ENCODE results near the gene ADAM11.
A peak's percentile ranks its signal among the peaks of the same experiment; 100 is the strongest.

The ADAM11 gene

GRCh38 chr17:44757045-44757917 lies 1.5 kb upstream of the ADAM11 start:
- no peak for DNase-seq (ENCODE audit: low read depth in 2 of 3, low spot score in 1 of 3)

GRCh38 chr17:44757918-44758413 lies 822 bp upstream of the ADAM11 start:
- no peak for DNase-seq (ENCODE audit: low read depth in 2 of 3, low spot score in 1 of 3)

- no peak for DNase-seq (ENCODE audit: low read depth in 2 of 3, low spot score in 1 of 3)
Observed at GRCh38 chr17:44759086-44759915, 513 bp downstream of the ADAM11 start.

- DNase-seq (ENCODE audit: low read depth in 2 of 3, low spot score in 1 of 3): no peak
Observed at GRCh38 chr17:44759916-44760243, 1.1 kb downstream of the ADAM11 start.

- DNase-seq (ENCODE audit: low read depth in 2 of 3, low spot score in 1 of 3): no peak
Observed at GRCh38 chr17:44760474-44761308, 1.9 kb downstream of the ADAM11 start.

GRCh38 chr17:44761932-44762810 lies 3.4 kb downstream of the ADAM11 start:
- no peak for DNase-seq (ENCODE audit: low read depth in 2 of 3, low spot score in 1 of 3)

GRCh38 chr17:44763170-44763569 lies 4.4 kb downstream of the ADAM11 start:
- no peak for DNase-seq (ENCODE audit: low read depth in 2 of 3, low spot score in 1 of 3)

GRCh38 chr17:44765965-44766364 lies 7.2 kb downstream of the ADAM11 start:
- no peak for DNase-seq (ENCODE audit: low read depth in 2 of 3, low spot score in 1 of 3)

GRCh38 chr17:44766409-44767038 lies 7.7 kb downstream of the ADAM11 start:
- DNase-seq (ENCODE audit: low read depth in 2 of 3, low spot score in 1 of 3): no peak

GRCh38 chr17:44767493-44767892 lies 8.7 kb downstream of the ADAM11 start:
- no peak for DNase-seq (ENCODE audit: low read depth in 2 of 3, low spot score in 1 of 3)

GRCh38 chr17:44768505-44769142 lies 9.8 kb downstream of the ADAM11 start:
- DNase-seq (ENCODE audit: low read depth in 2 of 3, low spot score in 1 of 3): no peak

GRCh38 chr17:44769230-44769629 lies 10.4 kb downstream of the ADAM11 start:
- DNase-seq (ENCODE audit: low read depth in 2 of 3, low spot score in 1 of 3): no peak

- no peak for DNase-seq (ENCODE audit: low read depth in 2 of 3, low spot score in 1 of 3)
Observed at GRCh38 chr17:44769647-44770084, 10.9 kb downstream of the ADAM11 start.

- no peak for DNase-seq (ENCODE audit: low read depth in 2 of 3, low spot score in 1 of 3)
Observed at GRCh38 chr17:44770166-44770925, 11.6 kb downstream of the ADAM11 start.

GRCh38 chr17:44772308-44773045 lies 13.7 kb downstream of the ADAM11 start:
- DNase-seq (ENCODE audit: low read depth in 2 of 3, low spot score in 1 of 3): no peak

- DNase-seq (ENCODE audit: low read depth in 2 of 3, low spot score in 1 of 3): no peak
Observed at GRCh38 chr17:44773140-44773539, 14.4 kb downstream of the ADAM11 start.

- peak; percentile 78 to 95 (median 86) for DNase-seq (ENCODE audit: low read depth in 2 of 3, low spot score in 1 of 3)
Observed at GRCh38 chr17:44774271-44775135, 15.7 kb downstream of the ADAM11 start.

Measured in stimulated activated CD4-positive, alpha-beta T cell treated with anti-CD3 and anti-CD28 coated beads, Interleukin-12 subunit alpha, Interleukin-12 subunit beta, amount 100 ng/mL, for 48 hours (primary cell).